GM18873 (cell line): ENCODE results near the gene P2RY6.
A peak's percentile ranks its signal among the peaks of the same experiment; 100 is the strongest.

ENCODE experiments used
- ATAC-seq: cut with Tn5 transposase; IDR thresholded peaks from one replicate; pipeline ENCODE4 v1.9.1; 2021; ENCODE audit warnings: mild to moderate bottlenecking, moderate library complexity, moderate number of reproducible peaks; ENCODE audit not compliant: unreplicated experiment, low FRiP score

P2RY6 gene

DNA sequence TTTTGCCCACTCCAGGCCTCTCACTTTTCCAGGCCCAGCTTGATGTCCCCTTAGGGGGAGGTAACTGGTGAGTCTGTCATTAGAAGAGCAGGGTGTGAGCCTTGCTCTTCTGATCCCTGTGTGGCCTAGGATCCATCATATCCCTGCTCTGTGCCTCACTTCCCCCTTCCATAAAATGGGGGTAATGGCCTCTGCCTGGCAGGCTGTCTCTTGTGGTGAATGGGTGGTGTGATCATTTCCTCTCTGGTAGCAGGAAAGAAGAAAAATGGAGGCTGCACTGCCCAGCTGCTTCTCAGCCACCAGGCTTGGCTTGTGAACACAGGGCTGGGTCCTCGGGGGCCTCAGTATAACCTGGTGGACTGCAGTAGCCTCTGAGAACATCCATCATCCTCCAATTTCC lies 41.5 kb downstream of the P2RY6 start:
- ATAC-seq = no peak

DNA sequence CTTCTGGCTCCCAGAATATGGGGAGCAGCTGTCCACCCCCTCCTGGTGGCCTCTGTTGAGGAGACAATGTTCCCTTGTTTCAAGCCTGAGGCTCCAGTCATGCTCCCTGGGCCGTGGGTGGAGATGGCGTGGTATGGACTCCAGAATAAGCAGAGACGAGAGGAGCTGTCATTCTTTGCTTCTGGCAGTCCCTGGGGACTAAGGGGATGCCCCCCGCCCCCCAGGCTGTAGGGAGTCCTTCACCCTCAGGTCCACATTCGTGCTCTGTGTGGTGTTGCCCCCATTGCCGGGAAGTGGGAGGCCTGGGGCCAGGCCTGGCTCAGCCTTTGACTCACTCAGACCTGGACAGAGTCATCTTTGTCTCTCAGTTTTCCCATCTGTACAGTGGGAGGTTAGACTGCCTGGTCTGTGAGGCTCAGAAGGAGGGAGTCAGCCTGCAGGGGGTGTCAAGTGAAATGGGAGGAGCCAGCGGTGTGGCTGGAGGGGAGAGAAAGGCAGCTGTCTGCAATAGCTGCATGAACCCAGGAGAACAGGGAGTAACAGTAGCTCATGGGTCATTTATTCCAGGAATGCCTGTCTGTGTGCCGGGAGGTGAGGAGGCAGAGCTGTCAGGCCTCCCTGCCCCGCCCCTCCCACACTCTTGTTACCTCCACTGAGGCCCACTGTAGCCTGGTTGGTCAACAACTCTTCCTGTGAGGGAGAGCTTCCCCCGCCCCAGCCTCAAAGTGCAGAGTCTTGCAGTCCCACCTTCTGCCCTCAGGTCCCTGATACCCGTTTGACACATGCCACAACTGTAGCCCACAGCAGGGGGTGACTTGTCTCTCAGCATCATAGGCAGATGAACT lies 42.2 kb downstream of the P2RY6 start:
- ATAC-seq = no peak

DNA sequence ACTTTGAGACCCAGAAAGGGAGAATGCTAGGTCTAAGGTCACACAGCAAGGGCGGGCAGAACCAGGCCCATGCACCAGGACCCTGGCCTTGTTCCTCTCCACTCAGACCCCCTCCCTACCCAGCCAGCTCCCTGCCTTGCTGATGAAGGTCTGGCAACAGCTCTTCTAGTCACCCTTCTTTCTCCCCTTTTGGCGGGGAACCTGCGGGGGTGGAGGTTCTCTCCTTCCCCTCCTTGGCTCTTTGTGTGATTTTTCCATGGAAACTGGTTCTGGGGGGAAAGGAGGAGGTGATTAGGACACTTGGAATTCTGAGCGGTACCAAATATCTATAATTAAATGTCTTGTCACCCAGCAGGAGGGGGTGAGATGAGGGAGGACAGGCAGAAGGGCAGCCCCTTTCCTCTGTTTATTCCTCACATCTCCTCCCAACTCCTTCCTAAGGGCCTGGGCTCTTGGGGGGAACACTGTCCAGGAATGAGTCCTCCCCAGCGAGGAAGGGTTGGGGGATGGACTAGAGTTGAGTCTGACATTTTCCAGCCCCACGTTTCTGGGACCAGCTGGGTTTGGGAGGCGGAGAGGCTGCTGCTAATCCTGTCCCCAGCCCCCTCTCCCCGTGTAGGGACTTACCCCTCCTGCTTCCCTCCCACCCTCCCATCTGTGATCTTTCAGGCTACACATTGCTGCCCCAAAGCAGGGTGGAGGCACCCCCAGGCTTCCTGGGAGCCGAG lies 43.3 kb downstream of the P2RY6 start:
- no peak for ATAC-seq

DNA sequence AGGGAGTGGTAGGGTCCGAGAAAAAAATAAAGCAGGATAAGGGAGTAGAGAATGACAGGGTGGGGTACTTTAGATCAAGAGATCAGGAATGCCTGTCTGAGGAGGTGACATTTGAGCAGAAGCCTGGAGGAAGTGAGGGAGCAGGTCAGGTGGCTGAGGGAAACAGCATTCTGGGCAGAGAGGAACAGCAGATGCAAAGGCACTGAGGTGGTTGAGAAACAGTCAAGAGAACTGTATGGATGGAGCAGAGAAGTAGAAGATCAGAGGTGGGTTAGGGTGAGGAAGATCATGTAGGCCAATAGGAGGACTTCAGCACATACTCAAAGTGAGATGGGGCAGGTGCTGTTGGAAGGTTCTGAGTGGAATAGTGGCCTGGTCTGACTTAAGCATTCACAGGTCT lies 44.3 kb downstream of the P2RY6 start:
- no peak for ATAC-seq

- ATAC-seq = no peak
These were observed 45.2 kb downstream of the P2RY6 start for GRCh38 chr11:73317373-73317772.

GRCh38 chr11:73317803-73318202 lies 45.7 kb downstream of the P2RY6 start:
- ATAC-seq = no peak

- no peak for ATAC-seq
These were observed 46.4 kb downstream of the P2RY6 start for GRCh38 chr11:73318501-73319011.

DNA sequence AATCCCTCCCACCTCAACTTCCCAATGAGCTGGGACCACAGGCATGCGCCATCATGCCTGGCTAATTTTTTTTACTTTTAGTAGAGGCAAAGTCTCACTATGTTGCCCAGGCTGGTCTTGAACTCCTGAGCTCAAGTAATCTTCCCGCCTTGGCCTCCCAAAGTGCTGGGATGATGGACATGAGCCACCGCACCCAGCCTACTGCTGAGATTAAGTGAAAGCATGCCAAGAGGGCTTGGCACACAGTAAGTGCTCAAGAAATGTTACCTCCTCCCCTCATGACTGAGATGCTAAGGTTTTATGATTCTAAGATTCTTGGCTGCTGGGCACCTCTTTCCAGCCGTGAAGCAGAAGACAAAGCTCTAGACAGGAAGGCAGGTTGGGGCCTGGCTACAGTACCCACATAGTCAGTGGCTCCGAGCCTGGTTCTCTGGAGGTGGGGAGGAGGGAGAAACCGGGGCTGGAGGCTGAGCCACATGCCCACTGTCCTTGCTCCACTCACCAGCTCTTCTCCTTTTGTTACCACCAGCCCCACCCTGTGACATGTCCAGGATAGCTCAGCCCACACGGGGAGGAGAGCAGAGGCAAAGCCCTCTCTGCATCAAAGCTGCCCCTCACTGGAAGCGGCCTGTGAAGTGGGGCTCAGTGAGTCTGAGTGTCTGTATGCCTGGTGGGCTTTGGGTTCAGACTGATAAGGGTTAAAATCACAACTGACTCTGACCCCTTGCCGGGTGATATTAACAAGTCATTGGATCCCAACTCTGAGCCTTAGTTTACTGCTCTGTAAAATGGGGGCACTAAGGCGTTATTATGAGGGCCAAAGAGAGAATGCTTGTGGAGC lies 48.8 kb downstream of the P2RY6 start:
- ATAC-seq = no peak

- ATAC-seq = no peak
These were observed 49.7 kb downstream of the P2RY6 start for GRCh38 chr11:73321604-73322381.

- no peak for ATAC-seq
These were observed 50.5 kb downstream of the P2RY6 start for GRCh38 chr11:73322382-73323306.

DNA sequence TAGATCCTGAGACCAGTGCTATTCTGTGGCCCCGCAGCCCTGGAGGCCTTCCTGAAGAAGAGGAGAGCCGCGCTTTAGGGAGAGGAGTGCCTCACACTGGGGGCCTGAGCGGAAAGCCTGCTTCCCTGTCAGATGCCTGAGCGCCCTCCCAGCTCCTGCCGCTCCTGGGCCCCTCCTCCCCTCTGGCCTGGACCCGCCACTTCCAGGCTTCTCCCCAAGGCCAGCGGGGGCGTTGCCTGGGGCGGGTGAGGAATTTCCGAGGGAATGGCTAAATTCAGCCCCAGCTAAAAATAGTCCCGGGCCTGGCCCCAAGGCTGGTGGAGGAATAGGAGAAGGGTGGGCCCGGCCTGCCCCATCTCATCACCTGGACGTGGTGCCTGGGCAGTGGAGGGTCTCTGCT lies 51.3 kb downstream of the P2RY6 start:
- ATAC-seq = no peak

DNA sequence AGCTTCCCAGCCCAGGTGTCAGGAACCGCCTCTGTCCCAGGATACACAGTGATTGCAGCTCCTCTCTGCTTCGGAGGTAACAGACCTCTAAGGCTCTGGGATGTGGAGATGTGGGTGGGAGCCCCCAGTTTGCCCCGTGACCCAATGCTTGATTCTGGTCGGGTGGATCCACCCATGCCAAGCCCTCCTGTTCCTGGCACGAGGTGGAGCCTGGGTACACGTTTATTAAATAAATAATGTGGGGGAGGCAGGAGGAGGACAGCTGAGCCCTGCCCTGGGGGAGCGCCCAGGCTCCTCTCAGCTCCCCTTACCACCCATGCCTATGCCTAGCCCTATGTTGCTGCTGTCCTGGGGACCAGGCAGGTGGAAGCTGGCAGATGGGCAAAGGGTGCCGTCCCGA lies 52.0 kb downstream of the P2RY6 start:
- ATAC-seq = no peak

- no peak for ATAC-seq
These were observed 52.5 kb downstream of the P2RY6 start for GRCh38 chr11:73324665-73325035.

GRCh38 chr11:73325036-73325981 lies 53.2 kb downstream of the P2RY6 start:
- peak; percentile 41 for ATAC-seq

DNA sequence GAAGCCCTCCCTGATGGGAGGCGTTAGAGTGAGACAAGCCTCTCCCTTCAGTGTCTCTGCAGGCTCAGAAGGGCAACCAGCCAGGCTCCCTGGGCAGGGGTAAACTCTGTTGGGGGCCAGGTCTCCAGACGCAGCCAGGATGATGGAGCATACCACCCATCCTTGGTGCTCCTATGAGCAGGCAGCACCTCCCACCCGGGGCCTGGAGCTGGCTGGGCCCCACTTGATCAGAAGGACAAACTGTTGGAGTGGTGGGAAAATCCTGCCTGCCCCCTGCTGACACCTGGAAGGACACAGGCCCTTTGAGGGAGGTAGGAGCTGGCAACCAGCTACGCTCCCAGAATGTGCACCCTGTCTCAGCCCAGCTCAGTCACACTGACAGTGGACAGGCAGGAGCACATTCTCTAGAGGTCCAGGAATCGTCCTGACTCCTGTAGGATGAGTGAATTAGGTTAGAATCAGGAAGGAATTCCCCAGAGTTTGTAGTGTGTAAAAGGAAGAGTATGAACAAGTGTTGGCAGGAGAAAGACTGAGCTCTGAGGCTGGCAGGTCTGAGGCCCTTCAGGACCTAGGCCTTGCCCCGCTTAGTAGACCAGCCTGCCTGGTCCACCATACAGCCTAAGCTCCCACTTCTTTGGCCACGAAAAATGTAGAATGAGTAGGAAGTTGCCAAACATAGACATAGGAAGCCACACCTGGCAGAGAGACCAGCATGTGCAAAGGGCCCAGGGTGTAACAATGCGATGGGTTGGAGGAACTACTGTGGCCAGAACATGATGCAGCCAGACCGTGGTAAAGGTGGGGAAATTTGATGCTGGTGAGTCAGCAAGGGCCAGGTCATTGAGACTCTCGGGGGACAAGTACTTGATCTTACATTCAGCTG lies 55.0 kb downstream of the P2RY6 start:
- ATAC-seq = no peak

DNA sequence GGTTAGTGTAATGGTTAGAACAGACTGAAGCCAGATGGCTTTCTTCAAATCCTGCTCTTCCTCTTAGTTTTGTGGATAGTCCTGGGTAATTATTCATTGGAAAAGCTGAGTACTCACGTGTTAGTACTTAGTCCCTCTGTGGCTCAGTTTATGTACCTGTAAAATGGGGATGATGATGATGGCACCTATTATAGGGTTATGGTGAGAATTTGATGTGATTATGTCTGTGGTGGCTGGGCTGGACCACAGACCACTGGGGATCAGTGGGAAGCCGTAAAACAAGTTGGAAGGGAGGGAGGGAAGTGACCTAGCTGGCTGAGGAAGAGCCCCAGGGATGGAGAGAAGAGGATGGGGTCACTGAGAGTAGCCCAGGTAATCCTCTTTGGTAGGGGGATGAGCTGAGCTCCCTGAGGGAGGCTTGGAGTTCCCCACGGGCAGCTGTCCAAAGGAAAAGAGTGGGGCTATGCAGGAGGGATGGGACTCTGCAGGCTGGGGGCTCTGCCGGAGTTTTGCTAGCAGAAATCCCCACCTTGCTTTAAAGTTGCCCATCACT lies 55.8 kb downstream of the P2RY6 start:
- no peak for ATAC-seq
